ENCODE results near the gene FER1L5. TPM values are rescaled to one million over a fixed set of nuclear protein-coding genes. Genes with fewer than 3 reads are reported as not detected.

FER1L5 gene
- total RNA-seq, 4 donors from 2014 or later: not detected

DNA sequence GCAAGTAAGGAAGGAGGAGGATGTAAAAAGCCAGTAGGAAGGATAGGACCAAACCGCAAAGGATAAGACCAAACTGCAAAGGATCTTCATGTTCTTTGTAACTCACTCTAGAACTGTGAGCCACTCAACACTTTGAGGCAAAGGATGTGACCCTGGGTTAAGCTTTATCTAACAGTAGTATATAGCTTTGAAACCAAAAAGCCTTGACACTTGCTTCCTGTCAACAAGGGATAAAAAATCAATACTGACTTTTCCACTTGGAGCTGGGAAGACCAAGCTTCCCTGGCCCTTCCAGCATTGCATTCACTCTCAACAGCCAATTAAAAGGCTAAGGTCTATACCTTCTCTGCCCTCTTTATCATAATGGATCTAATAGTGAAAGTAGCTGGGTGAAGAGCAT, 26.4 kb upstream of the FER1L5 start:
- ATAC-seq: no peak
- no peak overlapping the region for H3K4me3 ChIP-seq
- TF ChIP-seq POLR2A (IDR thresholded peaks at IDR 0.05): no peak
- H3K36me3 ChIP-seq: peaks cover 5 to 82% of the 10 kb centered on the region in 2 donors
- H3K27me3 ChIP-seq: no peaks in the 10 kb centered on the region
- peak overlapping the region in 2 of 4 donors; percentile 15 to 52 for H3K27ac ChIP-seq
- H3K9me3 ChIP-seq: no peaks in the 10 kb centered on the region
- WGBS, 2 donors (ENCODE audit: low coverage in 1 of 2): 89 to 100% methylated on average over 1 of the region's 1 CpG
- peaks cover 0 to 29% (median 0%) of the 10 kb centered on the region in 3 donors for H3K4me1 ChIP-seq

- Histone ChIP-seq H3K36me3 (peaks cover 5 to 78% of the 10 kb centered on the region in 2 donors), H3K27me3 (no peaks in the 10 kb centered on the region), H3K4me1 (peaks cover 0 to 29% (median 0%) of the 10 kb centered on the region in 3 donors), H3K9me3 (no peaks in the 10 kb centered on the region), H3K4me3 (no peak overlapping the region), H3K27ac (peak overlapping the region in 2 of 4 donors; percentile 51 to 52)
- TF ChIP-seq POLR2AphosphoS5 (IDR thresholded peaks at IDR 0.05): no peak
- no peak for TF ChIP-seq EP300 (IDR thresholded peaks at IDR 0.05)
- no peak for TF ChIP-seq CTCF (IDR thresholded peaks at IDR 0.05)
- TF ChIP-seq POLR2A (IDR thresholded peaks at IDR 0.05): no peak
- no peak for ATAC-seq
- 56 to 77% methylated on average over 4 of the region's 6 CpGs for WGBS, 2 donors (ENCODE audit: low coverage in 1 of 2)
Measured at GRCh38 chr2:96616535-96616934, 26.0 kb upstream of the FER1L5 start.

- no peaks in the 10 kb centered on the region for H3K27me3 ChIP-seq
- peaks cover 0 to 29% (median 0%) of the 10 kb centered on the region in 3 donors for H3K4me1 ChIP-seq
- no peak for TF ChIP-seq CTCF (IDR thresholded peaks at IDR 0.05)
- TF ChIP-seq POLR2AphosphoS5 (IDR thresholded peaks at IDR 0.05): no peak
- no peak for TF ChIP-seq POLR2A (IDR thresholded peaks at IDR 0.05)
- no peak for TF ChIP-seq EP300 (IDR thresholded peaks at IDR 0.05)
- H3K36me3 ChIP-seq: peaks cover 5 to 73% of the 10 kb centered on the region in 2 donors
- H3K9me3 ChIP-seq: no peaks in the 10 kb centered on the region
- WGBS, 2 donors (ENCODE audit: low coverage in 1 of 2): 77 to 92% methylated on average over 3 of the region's 4 CpGs
- H3K27ac ChIP-seq: peak overlapping the region in 2 of 4 donors; percentile 51 to 52
- H3K4me3 ChIP-seq: no peak overlapping the region
- ATAC-seq: peak; percentile 2
Measured at GRCh38 chr2:96617012-96617411, 25.6 kb upstream of the FER1L5 start.

DNA sequence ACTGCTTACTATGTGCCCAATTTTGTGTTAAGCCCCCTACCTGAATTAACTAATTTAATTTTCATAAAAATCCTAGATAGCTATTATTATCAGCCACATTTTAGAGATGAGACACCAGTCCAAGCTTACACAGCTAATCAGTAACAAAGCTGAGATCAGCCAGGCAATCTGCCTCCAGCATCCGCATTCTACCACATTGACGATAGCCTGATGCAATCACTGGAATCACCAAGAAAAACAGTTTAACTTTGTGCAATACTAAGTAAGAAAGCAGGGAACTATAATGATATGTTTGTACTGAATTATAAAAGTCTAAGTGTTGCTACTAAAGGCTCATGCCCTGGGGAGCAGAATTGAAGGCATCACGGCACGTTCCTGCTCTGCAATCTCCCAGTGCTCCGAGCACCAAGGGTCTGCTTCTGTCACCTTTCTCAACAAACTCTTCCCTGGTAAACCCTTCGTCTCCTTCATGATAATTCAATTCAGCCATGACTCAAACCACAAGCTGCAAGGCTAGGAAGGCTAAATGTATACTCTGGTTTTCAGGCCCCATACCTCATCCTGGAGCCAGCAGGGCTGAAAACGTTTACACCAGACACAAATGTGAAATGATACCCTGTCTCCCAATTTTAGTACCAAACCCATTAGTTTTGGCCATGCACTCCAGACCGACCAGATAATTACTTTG, 23.8 kb upstream of the FER1L5 start:
- Histone ChIP-seq H3K36me3 (peaks cover 0 to 63% of the 10 kb centered on the region in 2 donors), H3K4me1 (peaks cover 0 to 44% (median 0%) of the 10 kb centered on the region in 3 donors), H3K27me3 (no peaks in the 10 kb centered on the region), H3K27ac (peak overlapping the region in 2 of 4 donors; percentile 33 to 52), H3K4me3 (no peak overlapping the region), H3K9me3 (no peaks in the 10 kb centered on the region)
- WGBS, 2 donors (ENCODE audit: low coverage in 1 of 2): 76 to 78% methylated on average over 5 to 8 of the region's 8 CpGs
- TF ChIP-seq EP300 (IDR thresholded peaks at IDR 0.05) (no peak), CTCF (IDR thresholded peaks at IDR 0.05) (no peak), POLR2A (IDR thresholded peaks at IDR 0.05) (no peak)
- peak; percentile 56 for ATAC-seq

DNA sequence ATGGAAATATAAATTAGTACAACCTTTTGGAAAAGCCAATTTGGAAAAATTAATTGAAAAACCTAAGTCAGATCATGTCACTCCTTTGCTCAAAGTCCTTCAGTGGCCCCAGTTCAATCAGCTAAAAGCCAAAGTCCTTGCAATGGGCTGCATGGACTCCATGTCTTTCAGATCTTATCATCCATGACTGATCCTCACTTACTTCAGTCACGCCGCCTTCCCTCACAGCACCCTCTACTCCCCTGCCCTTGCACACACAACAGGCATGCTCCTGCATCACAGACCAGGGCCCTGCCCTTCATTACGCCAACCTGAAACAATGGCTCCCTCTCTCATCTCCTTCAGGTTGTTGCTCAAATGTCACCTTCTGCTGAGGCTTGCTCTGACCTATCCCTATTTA, 20.0 kb upstream of the FER1L5 start:
- no peak overlapping the region for H3K4me3 ChIP-seq
- no peaks in the 10 kb centered on the region for H3K27me3 ChIP-seq
- no peaks in the 10 kb centered on the region for H3K9me3 ChIP-seq
- peaks cover 0 to 56% (median 10%) of the 10 kb centered on the region in 3 donors for H3K4me1 ChIP-seq
- H3K27ac ChIP-seq: peak overlapping the region in 1 of 4 donors; percentile 16
- H3K36me3 ChIP-seq: peaks cover 0 to 43% of the 10 kb centered on the region in 2 donors
- no peak for TF ChIP-seq EP300 (IDR thresholded peaks at IDR 0.05)
- ATAC-seq: no peak
- 86 to 94% methylated on average over 3 of the region's 3 CpGs for WGBS, 2 donors (ENCODE audit: low coverage in 1 of 2)

DNA sequence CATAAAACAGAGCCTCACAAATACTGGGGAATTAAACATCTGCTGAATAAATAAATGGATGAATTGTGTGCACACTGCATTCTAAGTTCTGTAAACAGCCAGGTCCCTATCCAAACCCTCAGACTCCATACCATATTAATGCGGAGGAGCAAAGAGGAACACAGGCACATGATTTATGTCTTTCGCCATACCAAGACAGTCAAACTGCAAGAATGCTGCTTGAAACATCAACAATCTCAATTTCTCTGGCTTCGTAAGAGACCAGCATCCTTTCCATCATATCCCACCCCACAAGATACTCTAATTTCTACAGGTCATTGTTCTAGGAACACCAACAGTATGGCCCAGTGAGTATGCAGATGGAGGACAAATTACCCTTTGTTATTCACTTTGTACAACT, 19.4 kb upstream of the FER1L5 start:
- Histone ChIP-seq H3K36me3 (peaks cover 0 to 43% of the 10 kb centered on the region in 2 donors), H3K4me3 (no peak overlapping the region), H3K27ac (peak overlapping the region in 1 of 4 donors; percentile 16), H3K4me1 (peaks cover 0 to 53% (median 10%) of the 10 kb centered on the region in 3 donors), H3K27me3 (no peaks in the 10 kb centered on the region), H3K9me3 (no peaks in the 10 kb centered on the region)
- TF ChIP-seq EP300 (IDR thresholded peaks at IDR 0.05) (no peak), CTCF (IDR thresholded peaks at IDR 0.05) (no peak), POLR2A (IDR thresholded peaks at IDR 0.05) (no peak), POLR2AphosphoS5 (IDR thresholded peaks at IDR 0.05) (no peak)
- ATAC-seq: no peak
- 59 to 96% methylated on average over 3 of the region's 3 CpGs for WGBS, 2 donors (ENCODE audit: low coverage in 1 of 2)
